GM06990 (cell line): ENCODE results near the gene ZNF467.

Experiments
- DNase-seq: peaks from one replicate; pipeline ENCODE4 v3.0.0-alpha.2; 2011; ENCODE audit not compliant: insufficient read length; ENCODE audit errors: extremely low read depth
- H3K27me3 ChIP-seq: replicated peaks from 2 replicates; pipeline ENCODE4 v1.6.0; 2011; ENCODE audit warnings: low read length; ENCODE audit not compliant: control insufficient read depth, insufficient read depth
- H3K36me3 ChIP-seq: 2 replicates; pipeline ENCODE4 v1.5.1; 2011; ENCODE audit warnings: low read length; ENCODE audit not compliant: control insufficient read depth, insufficient read depth
- H3K4me3 ChIP-seq: replicated peaks from 2 replicates; pipeline ENCODE4 v1.5.1; 2011; ENCODE audit warnings: low read depth, mild to moderate bottlenecking, control low read depth, low read length
- TF ChIP-seq, protein P1 (sequence below): IDR thresholded peaks from 2 replicates; pipeline ENCODE4 v1.5.1; 2011; ENCODE audit warnings: low read length, control low read depth, mild to moderate bottlenecking, inconsistent platforms; ENCODE audit not compliant: insufficient read depth, poor library complexity, severe bottlenecking

Gene ZNF467

DNA sequence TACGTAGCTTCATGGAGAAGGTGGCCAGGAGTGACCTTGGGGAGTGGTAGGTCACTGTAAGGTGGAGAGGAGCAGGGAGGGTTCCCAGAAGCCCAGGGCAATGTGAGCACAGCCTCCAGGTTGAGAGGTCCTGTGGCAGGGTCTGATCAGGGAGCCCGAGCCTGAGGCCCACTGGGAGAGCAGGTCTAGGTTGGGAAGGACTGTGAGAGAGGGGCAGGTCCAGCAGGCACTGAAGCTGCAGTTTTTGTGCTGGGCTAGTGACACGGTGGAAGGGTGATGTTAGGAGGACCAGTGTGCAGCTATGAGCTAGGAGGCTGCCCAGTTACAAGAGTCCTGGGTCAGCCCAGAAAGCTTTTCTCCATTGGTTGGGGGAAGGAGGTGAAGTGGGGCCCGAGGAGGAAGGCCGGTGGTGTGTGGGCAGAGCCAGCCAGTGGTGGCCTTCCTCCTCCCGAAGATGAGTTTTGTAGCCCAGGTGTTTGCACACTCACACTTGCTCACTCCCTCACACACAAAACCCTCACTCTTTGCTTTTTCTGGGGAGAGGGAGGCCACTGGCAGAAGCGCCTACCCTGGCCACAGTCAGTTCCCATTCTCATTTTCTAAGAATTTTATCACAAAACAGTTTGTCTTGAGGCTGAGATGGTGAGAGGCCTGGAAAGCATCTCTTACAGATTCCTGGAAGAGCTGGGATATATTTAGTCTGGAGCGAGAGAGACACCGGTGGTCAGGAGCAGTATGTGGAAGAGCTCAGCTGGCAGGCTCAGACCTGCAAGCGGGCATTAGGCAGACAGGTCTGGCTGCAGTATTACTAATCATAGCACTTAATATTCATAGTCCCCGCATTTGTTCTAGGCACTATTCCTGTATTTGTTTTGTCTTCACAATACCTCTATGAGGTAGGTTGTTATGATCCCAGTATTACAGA is 57.1 kb downstream of the ZNF467 start:
- Histone ChIP-seq H3K36me3 (no peaks in the 10 kb centered on the region), H3K4me3 (peak overlapping the region; percentile 70), H3K27me3 (no peaks in the 10 kb centered on the region)
- DNase-seq: no peak
- TF ChIP-seq, protein P1, sequence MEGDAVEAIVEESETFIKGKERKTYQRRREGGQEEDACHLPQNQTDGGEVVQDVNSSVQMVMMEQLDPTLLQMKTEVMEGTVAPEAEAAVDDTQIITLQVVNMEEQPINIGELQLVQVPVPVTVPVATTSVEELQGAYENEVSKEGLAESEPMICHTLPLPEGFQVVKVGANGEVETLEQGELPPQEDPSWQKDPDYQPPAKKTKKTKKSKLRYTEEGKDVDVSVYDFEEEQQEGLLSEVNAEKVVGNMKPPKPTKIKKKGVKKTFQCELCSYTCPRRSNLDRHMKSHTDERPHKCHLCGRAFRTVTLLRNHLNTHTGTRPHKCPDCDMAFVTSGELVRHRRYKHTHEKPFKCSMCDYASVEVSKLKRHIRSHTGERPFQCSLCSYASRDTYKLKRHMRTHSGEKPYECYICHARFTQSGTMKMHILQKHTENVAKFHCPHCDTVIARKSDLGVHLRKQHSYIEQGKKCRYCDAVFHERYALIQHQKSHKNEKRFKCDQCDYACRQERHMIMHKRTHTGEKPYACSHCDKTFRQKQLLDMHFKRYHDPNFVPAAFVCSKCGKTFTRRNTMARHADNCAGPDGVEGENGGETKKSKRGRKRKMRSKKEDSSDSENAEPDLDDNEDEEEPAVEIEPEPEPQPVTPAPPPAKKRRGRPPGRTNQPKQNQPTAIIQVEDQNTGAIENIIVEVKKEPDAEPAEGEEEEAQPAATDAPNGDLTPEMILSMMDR: no peak

- TF ChIP-seq, protein P1: no peak
- DNase-seq: no peak
Observed at GRCh38 chr7:149715476-149715875, 57.9 kb downstream of the ZNF467 start.

GRCh38 chr7:149714910-149715471 is 58.4 kb downstream of the ZNF467 start:
- TF ChIP-seq, protein P1: no peak
- DNase-seq: no peak
- Histone ChIP-seq H3K27me3 (no peaks in the 10 kb centered on the region), H3K4me3 (peak overlapping the region; percentile 70), H3K36me3 (no peaks in the 10 kb centered on the region)

More at GRCh38 chr7:149715476-149715875, 57.9 kb downstream of the ZNF467 start:
- no peaks in the 10 kb centered on the region for H3K36me3 ChIP-seq
- H3K4me3 ChIP-seq: peak overlapping the region; percentile 70
- no peaks in the 10 kb centered on the region for H3K27me3 ChIP-seq
